ENCODE results near the gene CD8A. TPM values are rescaled to one million over a fixed set of nuclear protein-coding genes. Genes with fewer than 3 reads are reported as not detected.

Gene CD8A
- total RNA-seq, 2 donors from 2014 or later, result 0.39 to 0.52 TPM

GRCh38 chr2:86807133-86807467 lies 16.4 kb upstream of the CD8A start:
- Histone ChIP-seq H3K27ac (peak overlapping the region in 1 of 2 donors; percentile 38), H3K4me1 (peaks cover 0 to 28% of the 10 kb centered on the region in 2 donors), H3K4me3 (peak overlapping the region; percentile 34 to 57), H3K27me3 (peaks cover 0 to 7% of the 10 kb centered on the region in 2 donors), H3K36me3 (no peaks in the 10 kb centered on the region), H3K9me3 (no peaks in the 10 kb centered on the region)
- no peak for TF ChIP-seq CTCF (IDR thresholded peaks at IDR 0.05)
- DNase-seq (ENCODE audit: low spot score), result no peak

- H3K27ac ChIP-seq, result no peak overlapping the region
- H3K36me3 ChIP-seq, result no peaks in the 10 kb centered on the region
- peaks cover 0 to 7% of the 10 kb centered on the region in 2 donors for H3K27me3 ChIP-seq
- H3K4me1 ChIP-seq, result peaks cover 0 to 28% of the 10 kb centered on the region in 2 donors
- H3K4me3 ChIP-seq, result no peak overlapping the region
- no peak for DNase-seq (ENCODE audit: low spot score)
- H3K9me3 ChIP-seq, result no peaks in the 10 kb centered on the region
- TF ChIP-seq CTCF (IDR thresholded peaks at IDR 0.05), result no peak
Observed at GRCh38 chr2:86806059-86806857, 15.5 kb upstream of the CD8A start.

- Histone ChIP-seq H3K4me3 (no peak overlapping the region), H3K27ac (no peak overlapping the region), H3K36me3 (no peaks in the 10 kb centered on the region), H3K4me1 (no peaks in the 10 kb centered on the region), H3K9me3 (peaks cover 7 to 14% of the 10 kb centered on the region in 2 donors), H3K27me3 (no peaks in the 10 kb centered on the region)
- DNase-seq (ENCODE audit: low spot score), result no peak
- TF ChIP-seq CTCF (IDR thresholded peaks at IDR 0.05), result no peak
Observed at GRCh38 chr2:86800856-86801567, 10.3 kb upstream of the CD8A start.

DNA sequence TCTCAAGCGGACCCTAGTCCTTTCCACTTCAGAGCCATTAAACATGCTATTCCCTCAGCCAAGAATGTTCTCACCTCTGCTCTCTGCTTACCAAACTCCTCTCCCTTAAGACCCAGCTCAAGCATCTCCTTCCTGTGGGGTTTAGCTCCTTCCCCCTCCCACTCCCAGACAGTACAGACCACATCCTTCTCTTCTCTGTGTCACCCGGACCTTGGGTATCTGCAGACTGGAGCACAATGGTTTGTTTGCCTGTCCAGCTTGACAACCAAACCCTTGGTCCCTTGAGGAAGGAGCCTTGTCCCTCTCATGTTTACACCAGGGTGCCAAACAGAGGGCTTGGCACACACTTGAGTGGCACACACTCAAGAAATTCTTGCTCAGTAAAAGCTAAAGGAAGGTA lies 4.1 kb upstream of the CD8A start:
- Histone ChIP-seq H3K4me1 (peaks cover 0 to 18% of the 10 kb centered on the region in 2 donors), H3K36me3 (no peaks in the 10 kb centered on the region), H3K27ac (no peak overlapping the region), H3K4me3 (no peak overlapping the region), H3K9me3 (peaks cover 7 to 20% of the 10 kb centered on the region in 2 donors), H3K27me3 (peaks cover 3% of the 10 kb centered on the region in 2 donors)
- TF ChIP-seq CTCF (IDR thresholded peaks at IDR 0.05), result no peak
- DNase-seq (ENCODE audit: low spot score), result no peak

DNA sequence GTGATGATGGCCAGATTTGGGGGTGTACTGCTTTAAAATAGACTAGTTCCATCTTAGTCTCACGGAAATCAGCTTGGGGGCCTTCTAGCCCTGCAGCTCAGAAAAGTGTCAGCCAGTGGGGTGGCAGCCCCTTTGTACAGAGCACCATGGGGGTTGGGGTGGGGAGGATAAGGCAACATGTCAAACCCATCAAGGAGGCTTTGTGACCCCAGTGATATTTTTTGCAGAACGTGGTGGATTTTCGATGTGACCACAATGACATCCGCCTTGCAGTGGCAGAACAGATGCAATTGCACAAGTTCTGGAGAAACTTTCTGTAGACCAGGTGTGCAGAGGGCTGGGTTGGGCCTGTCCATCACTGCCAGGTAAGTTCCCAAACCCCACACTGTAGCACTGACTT lies 3.0 kb upstream of the CD8A start:
- Histone ChIP-seq H3K4me1 (peaks cover 0 to 29% of the 10 kb centered on the region in 2 donors), H3K27ac (no peak overlapping the region), H3K9me3 (peaks cover 7 to 20% of the 10 kb centered on the region in 2 donors), H3K27me3 (peaks cover 3 to 9% of the 10 kb centered on the region in 2 donors), H3K4me3 (no peak overlapping the region), H3K36me3 (no peaks in the 10 kb centered on the region)
- no peak for DNase-seq (ENCODE audit: low spot score)
- no peak for TF ChIP-seq CTCF (IDR thresholded peaks at IDR 0.05)

Data from right atrium auricular region (tissue), 2 donors.